GM18508 (cell line): ENCODE measurements around the gene HYOU1.
"Not testable (repeated sequence)": the region's sequence is repeated elsewhere in the genome, so short reads cannot be mapped to it uniquely, and the experiment has no call there.

Experiments used
- ATAC-seq: cut with Tn5 transposase; IDR thresholded peaks from one replicate; pipeline ENCODE4 v1.9.1; 2021; ENCODE audit warnings: moderate number of reproducible peaks; ENCODE audit not compliant: insufficient read depth, unreplicated experiment

HYOU1 gene

GRCh38 chr11:119046489-119046888 is 10.5 kb downstream of the HYOU1 start:
- ATAC-seq, result no peak

GRCh38 chr11:119044708-119045107 is 12.3 kb downstream of the HYOU1 start:
- no peak for ATAC-seq

GRCh38 chr11:119042927-119043326 is 14.1 kb downstream of the HYOU1 start:
- no peak for ATAC-seq

- ATAC-seq, result no peak
These were observed 15.0 kb downstream of the HYOU1 start for GRCh38 chr11:119041821-119042514.

- ATAC-seq, result not testable (repeated sequence)
These were observed 17.5 kb downstream of the HYOU1 start for GRCh38 chr11:119039471-119039870.

GRCh38 chr11:119038884-119039283 is 18.1 kb downstream of the HYOU1 start:
- no peak for ATAC-seq

GRCh38 chr11:119034813-119035212 is 22.2 kb downstream of the HYOU1 start:
- no peak for ATAC-seq

- ATAC-seq, result not testable (repeated sequence)
These were observed 23.6 kb downstream of the HYOU1 start for GRCh38 chr11:119033421-119033820.

GRCh38 chr11:119031912-119032280 is 25.1 kb downstream of the HYOU1 start:
- ATAC-seq, result no peak

- no peak for ATAC-seq
These were observed 26.5 kb downstream of the HYOU1 start, which contains the start of gene SLC37A4 for GRCh38 chr11:119030329-119031047. Gene SLC37A4, minus strand, starts transcription at chr11:119030877.

GRCh38 chr11:119030029-119030328 is 27.0 kb downstream of the HYOU1 start:
- no peak for ATAC-seq

- ATAC-seq, result no peak
These were observed 27.5 kb downstream of the HYOU1 start for GRCh38 chr11:119029340-119030028.

GRCh38 chr11:119029069-119029339 is 28.0 kb downstream of the HYOU1 start:
- no peak for ATAC-seq

GRCh38 chr11:119028346-119029068 is 28.5 kb downstream of the HYOU1 start:
- ATAC-seq, result no peak

GRCh38 chr11:119027561-119028345 is 29.3 kb downstream of the HYOU1 start:
- no peak for ATAC-seq

- no peak for ATAC-seq
These were observed 30.0 kb downstream of the HYOU1 start for GRCh38 chr11:119026970-119027369.

GRCh38 chr11:119025978-119026766 is 30.8 kb downstream of the HYOU1 start:
- ATAC-seq, result no peak

GRCh38 chr11:119025541-119025940 is 31.5 kb downstream of the HYOU1 start:
- no peak for ATAC-seq

- ATAC-seq, result no peak
These were observed 31.9 kb downstream of the HYOU1 start for GRCh38 chr11:119025099-119025473.
